Left cardiac atrium (tissue), 4 donors: ENCODE measurements around the gene MYO7A. TPM values are rescaled to one million over a fixed set of nuclear protein-coding genes. Genes with fewer than 3 reads are reported as not detected.

ENCODE experiments used
- ATAC-seq, 2 donors: fragments of 200-7000 bp; cut with Tn5 transposase; one replicate each; pipeline ENCODE4 v1.9.1; 2020; ENCODE audit warnings: mild to moderate bottlenecking in 2 of 2, moderate library complexity in 2 of 2
- DNase-seq: peaks from one replicate; pipeline ENCODE4 v3.0.0-alpha.2; 2020
- intact Hi-C, 2 donors: fragments of 100-400 bp; cut with DNase I; formaldehyde crosslinking; loops; one replicate each; pipeline versions ENCODE4 v1.14.1 to v1.15.1; 2022 to 2023
- total RNA-seq, 2 donors: library from RNA; stranded (reverse); fragmentation: NEBNext Ultra II Directional; extraction: Animal tissue kit (Norgen Biotek cat#: 25700); gene quantifications; one replicate each; pipeline ENCODE4 v1.2.1, GENCODE V29; 2021
- donor health status: DM: no; HTN: yes; CAD: no.
- donor health status: DM: no; HTN: yes; CAD: no; lungs with severe emphysema.
- donor health status: DM: yes; HTN: yes; CAD: no.
- donor health status: Dilated cardiomyopathy.

MYO7A gene
- total RNA-seq, 2 donors from 2014 or later = 7.5 to 11.1 TPM

- intact Hi-C loops = no loop called here
- DNase-seq (peak; percentile 38), ATAC-seq (no peak)
Observed at GRCh38 chr11:77172666-77172982, 44.6 kb downstream of the MYO7A start.

- ATAC-seq = peak; percentile 16 to 21
- intact Hi-C loops = no loop called here
- DNase-seq = peak; percentile 20
Observed at GRCh38 chr11:77173494-77173893, 45.4 kb downstream of the MYO7A start.

GRCh38 chr11:77174559-77174958 lies 46.5 kb downstream of the MYO7A start:
- ATAC-seq = no peak
- intact Hi-C loops = no loop called here
- no peak for DNase-seq

GRCh38 chr11:77175021-77175842 lies 47.2 kb downstream of the MYO7A start:
- intact Hi-C loops = no loop called here
- ATAC-seq = peak; percentile 50 to 80
- no peak for DNase-seq

- intact Hi-C loops = no loop called here
- DNase-seq (peak; percentile 58), ATAC-seq (peak; percentile 35 to 81)
Observed at GRCh38 chr11:77175869-77176539, 48.0 kb downstream of the MYO7A start.

- DNase-seq (no peak), ATAC-seq (no peak)
- intact Hi-C loops = no loop called here
Observed at GRCh38 chr11:77176996-77177395, 49.0 kb downstream of the MYO7A start.

- no peak for DNase-seq
- no peak for ATAC-seq
Observed at GRCh38 chr11:77178150-77178549, 50.1 kb downstream of the MYO7A start.

GRCh38 chr11:77179048-77179447 lies 51.0 kb downstream of the MYO7A start:
- DNase-seq = no peak
- ATAC-seq = peak in 1 of 2 donors; percentile 66
- intact Hi-C loops = no loop called here

More at GRCh38 chr11:77178150-77178549, 50.1 kb downstream of the MYO7A start:
- intact Hi-C loops = no loop called here

- intact Hi-C loops = no loop called here
- ATAC-seq = no peak
Observed at GRCh38 chr11:77179681-77180080, 51.6 kb downstream of the MYO7A start.

GRCh38 chr11:77180346-77180745 lies 52.3 kb downstream of the MYO7A start:
- DNase-seq = no peak
- intact Hi-C loops = no loop called here
- no peak for ATAC-seq

More at GRCh38 chr11:77179681-77180080, 51.6 kb downstream of the MYO7A start:
- no peak for DNase-seq

GRCh38 chr11:77181226-77181625 lies 53.2 kb downstream of the MYO7A start:
- DNase-seq = no peak

GRCh38 chr11:77181799-77182541 lies 53.9 kb downstream of the MYO7A start:
- no peak for ATAC-seq
- intact Hi-C loops = no loop called here

More at GRCh38 chr11:77181226-77181625, 53.2 kb downstream of the MYO7A start:
- intact Hi-C loops = no loop called here
- no peak for ATAC-seq

GRCh38 chr11:77182542-77183430 lies 54.7 kb downstream of the MYO7A start:
- intact Hi-C loops = no loop called here
- no peak for DNase-seq

More at GRCh38 chr11:77181799-77182541, 53.9 kb downstream of the MYO7A start:
- no peak for DNase-seq

GRCh38 chr11:77183431-77183984 lies 55.5 kb downstream of the MYO7A start:
- intact Hi-C loops = no loop called here
- ATAC-seq (no peak), DNase-seq (no peak)

More at GRCh38 chr11:77182542-77183430, 54.7 kb downstream of the MYO7A start:
- ATAC-seq = no peak

- DNase-seq (no peak), ATAC-seq (no peak)
- intact Hi-C loops = no loop called here
Observed at GRCh38 chr11:77184136-77184860, 56.3 kb downstream of the MYO7A start.

- ATAC-seq = no peak
- intact Hi-C loops = loop anchor here (5.0 kb wide), 2 partner anchors 59 to 139 kb away; partner anchors contain the start of gene MYO7A (in 1 of the 2)
- no peak for DNase-seq
Observed at GRCh38 chr11:77186302-77186701, 58.3 kb downstream of the MYO7A start.

- intact Hi-C loops = loop anchor here (5.0 kb wide), 2 partner anchors 60 to 140 kb away; partner anchors contain the start of gene MYO7A (in 1 of the 2)
- DNase-seq (no peak), ATAC-seq (no peak)
Observed at GRCh38 chr11:77187111-77187750, 59.2 kb downstream of the MYO7A start.
